ENCODE data around the gene CYB5A.
A peak's percentile ranks its signal among the peaks of the same experiment; 100 is the strongest.

CYB5A gene

DNA sequence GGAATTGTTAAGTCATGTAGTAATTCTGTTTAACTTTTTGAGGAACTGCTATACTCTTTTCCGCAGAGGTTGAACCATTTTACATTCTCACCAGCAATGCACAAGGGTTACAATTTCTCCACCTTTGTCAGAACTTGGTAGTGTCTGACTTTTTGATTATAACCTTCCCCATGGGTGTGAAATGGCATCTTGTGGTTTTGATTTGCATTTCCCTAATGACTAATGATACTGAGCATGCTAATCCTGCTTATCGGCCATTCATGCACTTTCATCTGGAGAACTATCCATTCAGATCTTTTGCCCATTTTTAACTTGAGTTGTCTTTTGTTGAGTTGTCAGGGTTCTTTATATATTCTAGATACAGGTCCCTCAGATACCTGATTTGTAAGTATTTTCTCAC is 47.2 kb downstream of the CYB5A start:
- DNase-seq (ENCODE audit: low read depth): no peak

- no peak for DNase-seq (ENCODE audit: low read depth)
Measured at GRCh38 chr18:74243127-74243526, 48.6 kb downstream of the CYB5A start.

- no peak for DNase-seq (ENCODE audit: low read depth)
Measured at GRCh38 chr18:74242438-74243096, 49.2 kb downstream of the CYB5A start.

- no peak for DNase-seq (ENCODE audit: low read depth)
Measured at GRCh38 chr18:74241970-74242369, 49.8 kb downstream of the CYB5A start.

DNA sequence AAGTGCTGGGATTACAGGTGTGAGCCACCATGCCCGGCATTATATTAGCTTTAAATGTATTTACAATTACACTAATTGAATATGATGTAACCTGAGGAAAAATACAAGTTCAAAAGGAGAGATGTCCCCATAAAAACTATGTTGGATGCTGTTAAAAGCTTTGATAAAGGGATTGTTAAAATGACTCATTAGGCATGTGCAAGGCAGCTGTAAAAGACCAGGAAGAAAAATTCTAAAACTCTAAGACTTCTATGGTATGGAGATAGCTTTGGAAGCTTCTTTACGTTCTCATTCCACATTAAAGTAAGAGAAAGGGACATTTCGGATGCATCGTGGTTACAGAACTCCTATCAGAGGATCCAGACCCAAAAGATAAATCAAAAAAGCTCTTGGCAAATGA is 50.3 kb downstream of the CYB5A start:
- DNase-seq (ENCODE audit: low read depth): no peak

GRCh38 chr18:74239567-74239966 is 52.2 kb downstream of the CYB5A start:
- DNase-seq (ENCODE audit: low read depth): no peak

GRCh38 chr18:74234326-74235171 is 57.2 kb downstream of the CYB5A start:
- DNase-seq (ENCODE audit: low read depth): peak; percentile 62

GRCh38 chr18:74233933-74234325 is 57.8 kb downstream of the CYB5A start:
- no peak for DNase-seq (ENCODE audit: low read depth)

GRCh38 chr18:74230922-74231714 is 60.6 kb downstream of the CYB5A start:
- DNase-seq (ENCODE audit: low read depth): no peak

DNA sequence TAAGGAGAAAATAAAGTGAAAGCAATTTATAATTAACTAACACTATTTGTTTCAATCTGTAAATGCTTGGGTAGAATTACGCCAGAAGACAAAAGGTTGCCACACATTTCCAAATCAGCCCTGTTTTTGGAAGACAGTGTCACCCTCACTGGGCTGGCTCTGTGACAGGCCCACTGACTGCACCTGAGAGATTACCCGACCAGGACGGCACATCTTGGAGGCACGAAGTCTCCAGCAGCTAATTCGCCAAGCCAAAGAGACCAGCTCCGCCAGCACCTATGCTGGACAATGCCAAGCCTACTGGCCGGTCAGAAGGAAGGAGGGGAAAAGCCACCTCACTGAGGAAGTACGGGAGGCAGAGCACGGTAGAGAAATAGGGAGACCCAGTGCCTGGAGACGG is 61.9 kb downstream of the CYB5A start:
- no peak for DNase-seq (ENCODE audit: low read depth)

DNA sequence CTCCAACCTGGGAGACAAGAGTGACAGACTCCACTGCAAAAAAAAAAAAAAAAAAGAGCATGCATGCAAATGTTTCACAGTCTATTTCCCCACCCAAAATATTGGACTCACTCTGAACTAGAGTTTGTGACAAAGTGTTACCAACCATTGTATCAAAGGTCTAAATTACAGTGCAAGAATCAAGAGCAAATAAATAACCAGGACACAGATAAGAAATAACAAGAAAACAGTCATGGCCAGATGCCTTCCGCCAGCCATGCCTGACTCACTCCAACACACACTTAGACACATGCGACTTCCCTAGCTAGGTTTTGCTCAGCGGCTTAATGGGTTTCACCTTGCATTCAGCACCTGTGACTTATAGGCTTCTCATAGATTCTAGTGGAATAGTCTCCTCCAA is 62.8 kb downstream of the CYB5A start:
- DNase-seq (ENCODE audit: low read depth): no peak

GRCh38 chr18:74228312-74228711 is 63.5 kb downstream of the CYB5A start:
- no peak for DNase-seq (ENCODE audit: low read depth)

DNA sequence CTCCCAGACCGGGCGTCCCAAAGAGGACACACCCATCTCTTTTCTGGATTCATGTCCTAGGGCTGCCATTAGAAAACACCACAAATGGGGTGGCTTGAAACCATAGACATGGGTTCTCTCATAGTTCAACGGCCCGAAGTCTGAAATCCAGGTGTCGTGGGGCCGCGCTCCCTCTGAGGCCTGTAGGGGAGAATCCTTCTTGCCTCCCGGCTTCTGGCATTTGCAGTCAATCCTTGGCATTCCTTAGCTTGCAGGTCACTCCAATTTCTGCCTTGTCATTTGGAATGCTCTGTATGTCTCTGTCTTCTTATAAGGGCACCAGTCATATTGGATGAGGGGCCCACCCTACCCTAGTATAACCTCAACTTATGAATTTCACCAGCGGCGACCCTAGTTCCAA is 65.1 kb downstream of the CYB5A start:
- DNase-seq (ENCODE audit: low read depth): no peak

DNA sequence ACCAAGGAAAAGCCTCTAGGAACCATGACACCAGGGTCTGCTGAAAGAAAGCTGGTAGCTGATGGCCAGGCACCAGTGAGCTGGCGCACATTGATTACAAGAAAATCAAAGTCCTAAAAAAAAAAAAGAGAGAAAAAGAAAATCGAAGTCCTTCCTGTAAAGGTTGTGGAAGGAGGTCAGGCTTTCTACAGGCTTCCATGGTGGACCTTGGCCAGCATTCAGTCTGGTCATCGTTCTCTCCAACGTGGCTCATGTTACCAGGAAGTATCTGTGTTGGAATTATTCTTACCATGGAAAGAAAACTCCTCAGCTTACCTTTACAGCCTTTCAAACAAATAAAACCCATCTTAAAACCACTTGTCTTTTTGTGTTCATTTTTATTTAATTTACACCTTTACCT is 65.6 kb downstream of the CYB5A start:
- no peak for DNase-seq (ENCODE audit: low read depth)

GRCh38 chr18:74225193-74225840 is 66.4 kb downstream of the CYB5A start:
- no peak for DNase-seq (ENCODE audit: low read depth)

DNA sequence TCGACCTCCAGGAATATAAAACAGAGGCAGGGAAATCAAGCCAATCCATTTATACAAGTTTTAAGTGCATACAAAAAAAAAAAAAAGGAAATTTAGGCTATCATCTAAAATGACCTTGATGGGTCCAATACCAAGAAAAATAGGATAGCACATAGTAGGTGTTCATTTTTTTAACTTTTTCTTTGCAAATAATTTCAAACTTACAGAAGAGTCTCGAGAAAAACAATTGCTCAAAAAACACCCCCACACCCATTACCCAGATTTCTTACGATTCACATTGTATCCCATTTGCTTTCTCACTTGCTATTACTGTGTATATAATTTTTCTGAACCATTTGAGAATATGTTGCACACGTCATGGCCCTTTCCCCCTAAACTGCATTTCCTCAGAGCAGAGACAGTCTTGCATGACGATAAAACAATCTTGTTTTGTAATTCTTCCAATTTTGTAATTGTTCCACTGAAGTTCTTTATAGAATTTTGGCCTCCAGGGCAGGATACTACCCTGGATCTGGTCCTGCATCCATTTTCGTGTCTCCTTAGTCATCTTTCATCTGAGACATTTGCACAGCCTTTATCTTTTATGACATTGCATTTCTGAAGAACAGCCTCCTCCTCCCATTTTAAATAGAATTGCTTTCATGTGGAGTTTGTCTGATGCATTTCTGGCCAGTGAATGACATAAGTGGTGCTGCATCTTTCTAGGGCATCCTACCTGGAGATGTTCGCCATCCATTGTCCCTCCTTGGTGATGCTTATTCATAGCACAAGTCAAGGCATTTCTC is 68.9 kb downstream of the CYB5A start:
- DNase-seq (ENCODE audit: low read depth): no peak

DNA sequence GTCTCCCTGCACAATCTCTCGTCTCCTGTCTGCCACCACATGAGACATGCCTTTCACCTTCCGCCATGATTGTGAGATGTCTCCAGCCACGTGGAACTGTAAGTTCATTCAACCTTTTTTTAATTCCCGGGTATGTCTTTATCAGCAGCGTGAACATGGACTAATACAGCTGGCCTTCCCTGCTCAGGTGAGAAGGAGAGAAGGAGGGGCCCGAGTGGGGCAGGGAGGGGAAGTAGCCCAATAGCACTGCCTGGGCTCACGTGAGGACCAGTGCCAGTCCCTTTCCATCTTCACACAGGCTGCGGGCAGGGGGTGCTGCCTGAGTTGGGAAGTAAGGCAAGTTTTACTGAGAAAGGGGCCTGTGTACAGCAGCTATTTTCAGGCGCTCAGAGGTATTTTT is 70.7 kb downstream of the CYB5A start:
- no peak for DNase-seq (ENCODE audit: low read depth)

DNA sequence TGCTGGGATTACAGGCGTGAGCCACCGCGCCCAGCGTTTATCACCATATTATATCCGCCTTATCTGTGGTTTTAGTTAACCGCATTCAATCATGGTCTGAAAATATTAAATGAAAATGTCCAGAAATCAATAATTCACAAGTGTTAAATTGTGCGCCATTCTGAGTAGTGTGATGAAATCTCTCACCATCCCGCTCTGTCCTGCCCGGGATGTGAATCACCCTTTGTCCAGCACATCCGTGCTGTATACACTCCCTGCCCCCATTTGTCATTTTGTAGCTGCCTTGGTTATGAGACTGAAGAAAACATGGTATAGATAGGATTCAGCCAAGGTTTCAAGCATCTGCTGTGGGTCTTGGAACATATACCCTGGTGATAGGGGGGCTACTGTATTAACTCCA is 72.7 kb downstream of the CYB5A start:
- no peak for DNase-seq (ENCODE audit: low read depth)

GRCh38 chr18:74217476-74218143 is 74.2 kb downstream of the CYB5A start:
- DNase-seq (ENCODE audit: low read depth): no peak

DNA sequence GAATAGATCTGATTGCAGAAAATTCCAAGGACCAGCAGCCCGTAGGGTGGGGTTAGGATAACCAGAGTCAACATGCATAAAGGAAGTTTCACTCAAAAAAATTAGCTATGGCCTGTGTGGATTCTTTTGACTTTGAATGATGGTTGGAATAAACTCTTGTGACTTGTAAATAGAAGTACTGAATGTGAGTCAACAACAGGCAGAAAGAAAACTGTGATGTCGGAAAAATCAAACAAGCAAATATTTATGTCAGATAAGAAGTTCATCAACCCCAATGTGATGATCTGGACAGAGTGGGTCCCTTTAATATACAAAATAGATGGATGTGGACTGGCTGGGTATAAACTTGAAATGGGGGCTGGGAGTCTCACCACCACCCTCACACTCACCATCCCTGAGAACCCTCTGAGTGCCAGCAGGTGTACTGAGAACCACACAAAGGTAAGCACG is 75.1 kb downstream of the CYB5A start:
- DNase-seq (ENCODE audit: low read depth): no peak

DNA sequence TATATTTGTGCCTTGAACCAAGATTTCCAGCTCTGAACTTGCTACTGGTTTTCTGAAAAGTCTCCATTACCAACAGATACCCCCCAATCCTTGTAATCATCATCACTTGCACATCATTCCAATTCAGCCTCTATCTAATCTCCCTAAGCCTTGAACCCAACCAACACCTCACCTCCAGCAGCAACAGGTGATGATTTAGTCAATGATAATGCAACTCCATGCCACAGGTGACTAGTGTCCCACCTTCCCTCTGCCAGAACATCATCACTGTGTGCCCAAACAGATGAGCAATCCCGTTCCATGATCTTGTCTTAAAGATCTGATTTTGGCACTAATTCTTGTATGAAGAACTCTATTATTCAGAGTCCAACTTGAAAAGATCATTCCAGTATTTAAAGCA is 75.9 kb downstream of the CYB5A start:
- DNase-seq (ENCODE audit: low read depth): no peak
